RPMI8226 (cell line): ENCODE measurements around the gene MYO5C.
"Not testable (repeated sequence)": the region's sequence is repeated elsewhere in the genome, so short reads cannot be mapped to it uniquely, and the experiment has no call there.

Experiments
- DNase-seq: peaks from one replicate; pipeline ENCODE4 v3.0.0-alpha.2; 2015

Gene MYO5C

GRCh38 chr15:52238989-52239525 is 56.5 kb downstream of the MYO5C start:
- not testable (repeated sequence) for DNase-seq

GRCh38 chr15:52238149-52238548 is 57.5 kb downstream of the MYO5C start:
- no peak for DNase-seq

- DNase-seq, result no peak
Measured at GRCh38 chr15:52236013-52236412, 59.6 kb downstream of the MYO5C start.

GRCh38 chr15:52234596-52235541 is 60.7 kb downstream of the MYO5C start:
- DNase-seq, result no peak

GRCh38 chr15:52233405-52233804 is 62.2 kb downstream of the MYO5C start:
- DNase-seq, result no peak

- DNase-seq, result no peak
Measured at GRCh38 chr15:52232327-52232726, 63.3 kb downstream of the MYO5C start.

GRCh38 chr15:52230073-52230472 is 65.5 kb downstream of the MYO5C start:
- DNase-seq, result peak; percentile 67

GRCh38 chr15:52228921-52229320 is 66.7 kb downstream of the MYO5C start:
- DNase-seq, result no peak

GRCh38 chr15:52227456-52227855 is 68.1 kb downstream of the MYO5C start:
- DNase-seq, result peak; percentile 86

GRCh38 chr15:52225230-52225629 is 70.4 kb downstream of the MYO5C start:
- DNase-seq, result no peak

GRCh38 chr15:52224211-52224610 is 71.4 kb downstream of the MYO5C start:
- no peak for DNase-seq

GRCh38 chr15:52221730-52222129 is 73.9 kb downstream of the MYO5C start:
- no peak for DNase-seq

GRCh38 chr15:52220937-52221660 is 74.5 kb downstream of the MYO5C start:
- no peak for DNase-seq

- DNase-seq, result no peak
Measured at GRCh38 chr15:52220251-52220650, 75.4 kb downstream of the MYO5C start.

GRCh38 chr15:52218816-52219215 is 76.8 kb downstream of the MYO5C start:
- DNase-seq, result no peak

- no peak for DNase-seq
Measured at GRCh38 chr15:52218371-52218770, 77.2 kb downstream of the MYO5C start.

GRCh38 chr15:52217186-52217585 is 78.4 kb downstream of the MYO5C start:
- DNase-seq, result peak; percentile 51

- no peak for DNase-seq
Measured at GRCh38 chr15:52214553-52214952, 81.1 kb downstream of the MYO5C start.

GRCh38 chr15:52213206-52213605 is 82.4 kb downstream of the MYO5C start:
- DNase-seq, result no peak

- DNase-seq, result peak; percentile 84
Measured at GRCh38 chr15:52208306-52208946, 87.2 kb downstream of the MYO5C start.

GRCh38 chr15:52207191-52207590 is 88.4 kb downstream of the MYO5C start:
- DNase-seq, result no peak

- no peak for DNase-seq
Measured at GRCh38 chr15:52206446-52206845, 89.2 kb downstream of the MYO5C start.

GRCh38 chr15:52204657-52205056 is 90.9 kb downstream of the MYO5C start:
- no peak for DNase-seq
